Measurements from ENCODE around the gene NSFL1C.

Gene NSFL1C

GRCh38 chr20:1418350-1418749, 48.3 kb downstream of the NSFL1C start:
- DNase-seq (ENCODE audit: low read depth) = no peak
- H3K4me3 ChIP-seq (ENCODE audit: low read depth, low read length) = no peak overlapping the region
- TF ChIP-seq CTCF (IDR thresholded peaks at IDR 0.05; ENCODE audit: insufficient read depth, low read depth, low read length, missing control alignments) = no peak

- no peak for DNase-seq (ENCODE audit: low read depth)
- TF ChIP-seq CTCF (IDR thresholded peaks at IDR 0.05; ENCODE audit: insufficient read depth, low read depth, low read length, missing control alignments) = no peak
- no peak overlapping the region for H3K4me3 ChIP-seq (ENCODE audit: low read depth, low read length)
These were observed 48.9 kb downstream of the NSFL1C start for GRCh38 chr20:1417790-1418189.

GRCh38 chr20:1417273-1417672, 49.4 kb downstream of the NSFL1C start:
- TF ChIP-seq CTCF (IDR thresholded peaks at IDR 0.05; ENCODE audit: insufficient read depth, low read depth, low read length, missing control alignments) = no peak
- DNase-seq (ENCODE audit: low read depth) = no peak
- H3K4me3 ChIP-seq (ENCODE audit: low read depth, low read length) = no peak overlapping the region

- no peak for DNase-seq (ENCODE audit: low read depth)
- no peak overlapping the region for H3K4me3 ChIP-seq (ENCODE audit: low read depth, low read length)
- no peak for TF ChIP-seq CTCF (IDR thresholded peaks at IDR 0.05; ENCODE audit: insufficient read depth, low read depth, low read length, missing control alignments)
These were observed 50.8 kb downstream of the NSFL1C start for GRCh38 chr20:1415667-1416468.

GRCh38 chr20:1414982-1415381, 51.7 kb downstream of the NSFL1C start:
- TF ChIP-seq CTCF (IDR thresholded peaks at IDR 0.05; ENCODE audit: insufficient read depth, low read depth, low read length, missing control alignments) = no peak
- no peak for DNase-seq (ENCODE audit: low read depth)
- no peak overlapping the region for H3K4me3 ChIP-seq (ENCODE audit: low read depth, low read length)

- TF ChIP-seq CTCF (IDR thresholded peaks at IDR 0.05; ENCODE audit: insufficient read depth, low read depth, low read length, missing control alignments) = no peak
- no peak for DNase-seq (ENCODE audit: low read depth)
- H3K4me3 ChIP-seq (ENCODE audit: low read depth, low read length) = no peak overlapping the region
These were observed 60.8 kb downstream of the NSFL1C start for GRCh38 chr20:1405801-1406200.

GRCh38 chr20:1403624-1404023, 63.0 kb downstream of the NSFL1C start:
- no peak for TF ChIP-seq CTCF (IDR thresholded peaks at IDR 0.05; ENCODE audit: insufficient read depth, low read depth, low read length, missing control alignments)
- no peak for DNase-seq (ENCODE audit: low read depth)
- no peak overlapping the region for H3K4me3 ChIP-seq (ENCODE audit: low read depth, low read length)
